NCI-H69 (cell line): Measurements from ENCODE around the gene CXCR1.
"Not testable (repeated sequence)": the region's sequence is repeated elsewhere in the genome, so short reads cannot be mapped to it uniquely, and the experiment has no call there.

Source experiments
- DNase-seq: peaks from one replicate; lab custom pipeline; 2025; lab: John Stamatoyannopoulos, UW

The CXCR1 gene

DNA sequence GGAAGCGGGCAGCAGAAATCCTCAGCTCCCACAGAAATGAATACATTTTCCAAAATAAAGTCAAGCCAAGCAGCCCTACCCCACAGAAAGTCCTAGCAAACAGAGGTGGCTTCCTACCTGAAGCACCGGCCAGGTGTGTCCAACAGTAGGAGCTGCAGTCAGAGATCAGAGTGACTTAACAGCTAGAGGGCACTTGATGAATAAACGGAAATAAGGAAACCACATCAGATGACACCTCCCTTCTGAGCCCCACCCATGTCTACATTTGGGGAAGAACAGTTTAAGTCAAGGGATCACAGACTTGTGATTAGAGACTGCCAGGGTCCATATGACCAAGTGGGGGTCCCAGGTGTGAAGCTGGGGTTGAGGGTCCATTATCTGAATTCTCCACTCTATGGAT, at the start of gene CXCR1:
Gene CXCR1 (minus strand): TSS at position 172 of the 400 bp plus-strand sequence. CDS start 1,751 bp downstream, outside the sequence.
- no peak for DNase-seq

DNA sequence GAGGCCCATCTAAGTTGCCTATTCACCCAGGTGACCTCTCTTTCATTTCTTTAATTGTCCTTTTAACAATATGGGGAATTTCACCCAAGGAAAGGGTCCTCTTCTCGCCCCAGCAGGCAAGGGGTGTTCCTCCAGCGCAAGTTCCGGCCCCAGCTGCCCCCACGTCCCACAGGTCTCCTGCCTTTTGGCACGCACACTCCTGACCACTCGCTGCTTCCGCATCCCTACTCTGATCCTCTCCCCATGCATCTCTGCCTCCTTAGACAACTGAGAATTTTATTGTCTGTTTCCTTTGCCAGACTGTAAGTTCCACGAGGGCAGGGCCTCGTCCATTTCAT, 49.5 kb upstream of the CXCR1 start:
- DNase-seq, result peak; percentile 52

DNA sequence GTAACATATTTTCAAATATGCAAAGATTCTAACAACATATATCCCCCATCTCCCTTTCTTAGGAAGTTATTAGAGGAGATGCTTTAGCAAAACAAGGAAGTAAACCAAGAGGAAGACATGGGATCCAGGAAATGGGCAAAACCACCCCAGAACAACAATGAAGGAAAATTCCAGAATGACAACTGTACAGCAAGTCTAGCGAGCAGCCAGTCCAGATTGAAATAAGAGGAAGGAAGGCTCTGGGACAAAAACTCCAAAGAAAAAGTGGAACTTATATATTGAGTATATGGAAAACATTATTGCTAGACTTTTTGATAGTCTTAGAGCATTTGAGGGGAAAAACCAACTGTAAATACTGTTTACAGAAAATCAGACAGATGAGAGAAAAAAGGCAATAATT, 47.4 kb upstream of the CXCR1 start:
- DNase-seq, result no peak

DNA sequence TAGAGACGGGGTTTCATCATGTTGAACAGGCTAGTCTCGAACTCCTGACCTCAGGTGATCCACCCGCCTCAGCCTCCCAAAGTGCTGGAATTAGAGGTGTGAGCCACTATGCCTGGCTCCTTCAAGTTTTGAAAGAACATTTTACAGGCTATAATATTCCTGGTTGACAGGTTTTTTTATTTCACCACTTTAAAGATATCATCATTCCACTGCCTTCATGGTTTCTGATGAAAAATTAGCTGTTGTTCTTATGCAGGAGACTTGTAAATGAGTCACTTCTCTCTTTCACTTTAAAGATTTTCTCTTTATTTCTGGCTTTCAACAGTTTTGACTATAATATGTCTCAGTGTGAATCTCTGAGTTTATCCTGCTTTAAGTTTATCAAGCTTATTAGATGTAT, 42.3 kb upstream of the CXCR1 start:
- DNase-seq, result no peak

DNA sequence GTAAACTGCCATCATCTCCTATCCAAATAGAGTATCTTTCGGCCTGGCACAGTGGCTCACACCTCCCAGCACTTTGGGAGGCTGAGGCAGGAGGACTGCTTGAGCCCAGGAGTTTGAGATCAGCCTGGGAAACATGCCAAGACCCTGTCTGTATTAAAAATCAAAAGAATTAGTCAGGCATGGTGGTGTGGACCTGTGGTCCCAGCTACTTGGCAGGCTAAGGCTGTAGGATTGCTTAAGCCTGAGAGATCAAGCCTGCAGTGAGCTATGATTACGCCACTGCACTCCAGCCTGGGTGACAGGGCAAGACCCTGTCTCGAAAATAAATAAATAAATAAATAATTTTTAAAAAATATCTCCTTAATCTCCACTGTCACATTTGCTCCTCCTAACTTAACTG, 35.5 kb upstream of the CXCR1 start:
- no peak for DNase-seq

DNA sequence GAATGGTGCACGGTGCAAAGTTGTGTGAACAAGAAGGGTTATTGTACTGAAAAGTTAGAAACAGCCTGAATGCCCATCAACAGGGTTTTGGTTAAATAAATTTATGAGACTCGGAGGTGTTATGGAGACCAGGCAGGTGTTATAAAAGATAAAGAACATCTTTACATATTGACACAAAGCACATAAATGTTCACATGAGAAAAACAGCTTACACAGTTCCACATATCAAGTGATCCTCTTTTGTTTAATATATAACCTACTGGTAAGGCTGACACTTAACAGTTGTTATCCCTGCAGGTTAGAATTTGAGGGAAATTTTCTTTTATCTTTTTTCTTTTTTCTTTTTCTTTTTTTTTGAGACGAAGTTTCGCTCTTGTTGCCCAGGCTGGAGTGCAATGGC, 30.2 kb upstream of the CXCR1 start:
- no peak for DNase-seq

DNA sequence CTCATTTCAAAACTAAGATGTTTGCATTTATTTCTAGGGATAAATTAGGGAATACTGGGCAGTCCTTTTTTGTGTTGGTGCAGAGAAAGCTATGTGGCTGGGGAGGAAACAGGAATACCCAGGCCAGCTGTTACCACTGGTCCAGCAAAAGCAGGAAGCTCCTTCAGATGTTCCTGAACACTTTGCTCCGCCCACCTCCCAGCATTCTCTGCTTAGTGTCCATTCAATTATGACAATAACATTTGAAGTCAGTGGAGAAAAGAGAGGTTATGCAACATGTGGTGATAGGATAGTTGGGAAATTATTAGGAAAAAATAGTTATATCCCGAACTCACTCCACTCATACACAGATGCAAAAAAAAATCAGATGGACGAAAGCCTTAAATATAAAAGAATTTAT, 28.1 kb upstream of the CXCR1 start:
- no peak for DNase-seq

DNA sequence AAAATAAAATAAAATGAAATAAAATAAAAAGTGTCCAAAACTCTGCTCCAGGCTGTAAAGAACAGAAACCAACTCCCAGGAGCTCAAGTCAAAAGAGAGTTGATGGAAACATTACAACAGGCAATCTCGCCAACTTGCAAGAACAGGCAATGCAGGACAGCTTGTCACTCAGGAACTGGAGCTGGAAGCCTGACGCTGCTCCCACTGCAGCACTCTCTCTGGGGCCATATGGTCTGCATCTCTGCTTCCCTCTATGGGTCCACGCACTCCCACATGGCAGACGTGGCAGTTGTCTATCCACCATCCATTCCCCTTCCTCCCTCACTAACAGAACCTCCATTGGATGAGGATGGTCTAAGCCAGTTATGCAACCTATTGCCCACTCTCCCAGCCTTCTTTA, 26.9 kb upstream of the CXCR1 start:
- DNase-seq, result no peak

DNA sequence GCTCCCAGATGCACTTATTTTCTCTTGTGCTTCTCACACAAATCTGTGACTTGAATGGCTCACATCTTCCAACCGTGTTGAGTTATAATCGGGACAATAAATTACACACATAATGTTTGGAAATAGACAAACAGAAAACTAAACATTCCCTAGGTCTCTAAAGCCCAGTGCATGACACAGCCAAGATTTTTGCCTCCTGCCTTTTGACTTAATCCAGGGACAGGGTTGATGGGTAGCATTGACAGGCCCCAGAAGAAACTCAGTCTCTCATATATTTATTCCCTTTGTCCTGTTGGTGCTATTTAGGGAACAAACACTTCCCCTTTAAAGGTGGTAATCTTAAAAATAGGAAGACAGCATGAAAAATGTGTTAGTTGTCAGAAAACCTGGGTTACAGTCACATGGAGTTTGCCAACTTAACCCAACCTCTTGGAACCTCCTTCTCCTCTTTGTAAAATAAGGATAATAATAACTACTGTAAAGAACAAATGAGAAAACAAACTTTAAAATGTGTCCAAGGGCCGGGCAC, 26.2 kb upstream of the CXCR1 start:
- DNase-seq, result no peak

DNA sequence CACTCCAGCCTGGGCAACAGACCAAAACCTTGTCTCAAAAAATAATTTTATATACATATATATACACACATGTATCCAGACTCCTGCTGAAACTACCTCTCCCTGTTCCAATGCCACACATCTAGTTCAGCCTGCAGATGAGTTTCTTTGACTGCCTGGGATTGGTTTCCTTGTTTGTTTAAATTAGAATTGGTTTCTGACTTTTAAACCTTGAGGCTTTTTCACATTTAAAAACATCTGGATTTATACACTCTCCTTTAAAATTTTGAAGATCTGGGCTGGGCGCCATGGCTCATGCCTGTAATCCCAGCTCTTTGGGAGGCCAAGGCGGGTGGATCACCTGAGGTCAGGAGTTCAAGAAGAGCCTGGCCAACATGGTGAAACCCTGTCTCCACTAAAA, 21.8 kb upstream of the CXCR1 start:
- DNase-seq, result no peak

DNA sequence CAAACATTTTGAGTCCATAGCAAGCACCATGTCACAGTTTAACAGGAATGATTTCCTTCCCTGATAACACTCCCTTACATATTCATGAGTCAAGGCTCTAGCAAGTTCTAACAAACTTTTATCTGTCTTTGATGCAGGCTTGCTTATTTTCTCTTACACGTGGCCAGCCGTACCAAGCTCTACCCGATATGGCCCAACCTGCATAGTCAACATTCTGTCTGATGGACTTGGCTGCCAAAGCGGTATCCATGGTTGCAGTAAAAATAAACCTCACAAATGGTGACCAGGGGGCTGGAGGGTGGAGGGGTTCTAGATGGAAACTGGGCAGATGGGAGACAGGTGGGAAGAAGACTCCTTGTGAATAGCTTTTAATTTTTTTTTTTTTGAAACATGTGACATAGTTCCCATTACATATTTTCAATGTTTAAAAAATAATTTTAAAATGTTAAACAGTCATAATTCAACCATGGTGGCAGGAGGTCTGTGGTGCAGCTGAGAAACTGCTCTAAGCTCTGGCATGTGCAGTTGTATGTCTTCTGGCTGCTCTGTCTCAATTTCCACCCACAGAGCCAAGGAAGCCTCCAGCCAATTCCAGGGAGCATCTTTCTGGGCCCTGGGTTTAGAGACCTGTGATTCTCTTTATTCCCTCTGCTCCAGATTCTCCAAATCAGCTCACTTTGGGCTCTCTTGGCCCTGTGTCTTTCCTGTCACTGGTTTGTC, 20.7 kb upstream of the CXCR1 start:
- no peak for DNase-seq

DNA sequence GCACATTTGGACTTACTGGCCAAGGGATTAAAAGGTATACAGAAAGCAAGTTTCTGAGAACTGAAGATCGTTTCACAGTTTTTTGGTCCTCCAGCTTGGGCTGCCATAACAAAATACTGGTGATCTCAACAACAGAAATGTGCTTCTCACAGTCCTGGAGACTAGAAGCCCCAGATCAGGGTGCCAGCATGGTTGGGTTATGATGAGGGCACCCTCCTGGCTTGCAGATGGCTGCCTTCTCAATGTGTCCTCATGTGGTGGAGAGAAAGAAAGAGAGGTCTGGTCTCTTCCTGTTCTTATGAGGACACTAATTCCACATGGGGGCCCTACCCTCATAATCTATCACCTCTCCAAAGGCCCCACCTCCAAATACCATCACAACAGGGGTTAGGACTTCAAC, 20.1 kb upstream of the CXCR1 start:
- DNase-seq, result no peak

DNA sequence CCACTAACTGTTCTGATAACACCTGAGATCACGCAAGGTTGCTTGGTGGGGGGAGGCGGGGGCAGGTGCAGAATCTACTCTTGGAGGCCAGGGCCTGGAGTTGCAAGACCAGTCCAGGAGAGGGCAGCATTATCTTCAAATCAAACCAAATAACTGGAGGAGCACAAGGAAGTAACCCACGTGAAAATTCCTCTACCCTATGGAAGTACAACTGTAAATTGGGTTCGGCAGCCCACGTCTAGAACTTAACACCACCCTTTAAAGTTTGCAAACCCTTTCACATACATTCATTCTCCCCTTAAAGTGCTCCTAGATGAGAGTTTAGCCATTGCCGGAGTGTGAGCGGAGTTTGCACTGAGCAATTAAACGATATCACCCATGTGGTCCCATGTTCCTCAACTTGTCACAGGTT, 19.6 kb upstream of the CXCR1 start:
- DNase-seq, result peak; percentile 55

DNA sequence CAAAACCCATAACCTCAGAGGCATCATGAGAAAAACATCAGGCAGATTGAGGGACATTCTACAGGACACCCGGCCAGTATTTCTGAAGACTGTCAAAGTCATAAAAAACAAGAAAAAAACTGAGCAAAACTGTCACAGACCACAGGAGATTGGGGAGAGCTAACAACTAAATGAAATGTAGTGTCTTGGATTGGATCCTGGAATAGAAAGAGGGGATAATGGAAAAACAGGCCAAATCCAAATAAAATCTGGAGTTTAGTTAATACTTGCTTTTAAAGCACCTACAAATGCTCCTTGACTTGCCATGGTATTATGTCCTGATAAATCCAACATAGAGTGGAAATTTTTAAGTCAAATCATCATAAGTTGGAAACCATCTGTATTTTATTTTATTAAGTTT, 17.6 kb upstream of the CXCR1 start:
- no peak for DNase-seq

DNA sequence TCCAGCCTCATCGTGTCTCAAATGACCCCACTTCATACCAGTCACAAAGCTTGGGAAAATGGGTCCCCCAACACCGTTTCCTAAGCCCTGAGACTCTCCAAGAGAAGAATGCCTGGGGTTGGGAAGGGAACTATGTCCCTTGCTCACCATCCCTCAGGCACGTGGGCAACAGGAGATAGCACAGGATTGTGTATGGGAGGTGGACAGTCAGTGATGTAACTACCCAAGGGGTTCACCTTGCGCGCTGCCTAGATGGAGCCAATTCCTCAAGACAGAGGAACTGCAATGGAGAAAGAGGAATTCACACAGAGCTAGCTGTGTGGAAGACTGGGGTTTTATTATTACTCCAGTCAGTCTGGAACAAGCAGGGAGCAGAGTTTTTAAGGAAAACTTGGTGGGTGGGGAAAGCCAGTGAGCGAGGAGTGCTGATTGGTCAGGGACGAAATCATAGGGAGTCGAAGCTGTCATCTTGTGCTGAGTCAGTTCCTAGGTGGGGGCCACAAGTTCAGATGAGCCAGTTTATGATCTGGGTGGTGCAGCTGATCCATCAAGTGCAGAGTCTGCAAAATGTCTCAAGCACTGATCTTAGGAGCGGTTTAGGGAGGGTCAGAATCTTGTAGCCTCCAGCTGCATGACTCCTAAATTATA, 13.8 kb upstream of the CXCR1 start:
- no peak for DNase-seq

DNA sequence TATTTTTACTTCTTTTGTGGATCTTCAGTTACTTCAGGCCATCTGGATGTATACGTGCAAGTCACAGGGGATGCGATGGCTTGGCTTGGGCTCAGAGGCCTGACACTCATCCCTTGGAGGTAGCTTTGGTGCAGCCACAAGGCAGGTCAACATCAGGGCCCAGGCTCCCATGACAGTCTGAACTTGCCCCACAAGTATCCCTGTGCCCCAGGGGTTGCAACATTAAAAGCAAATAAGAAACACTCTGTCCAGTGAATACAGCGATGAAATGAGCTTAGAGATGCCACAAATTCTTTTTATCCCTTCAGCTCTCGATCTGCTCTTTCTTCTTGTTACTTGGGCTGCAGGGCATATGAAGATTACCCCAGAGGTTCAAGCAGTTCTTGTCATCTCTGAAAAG, 13.0 kb upstream of the CXCR1 start:
- no peak for DNase-seq

DNA sequence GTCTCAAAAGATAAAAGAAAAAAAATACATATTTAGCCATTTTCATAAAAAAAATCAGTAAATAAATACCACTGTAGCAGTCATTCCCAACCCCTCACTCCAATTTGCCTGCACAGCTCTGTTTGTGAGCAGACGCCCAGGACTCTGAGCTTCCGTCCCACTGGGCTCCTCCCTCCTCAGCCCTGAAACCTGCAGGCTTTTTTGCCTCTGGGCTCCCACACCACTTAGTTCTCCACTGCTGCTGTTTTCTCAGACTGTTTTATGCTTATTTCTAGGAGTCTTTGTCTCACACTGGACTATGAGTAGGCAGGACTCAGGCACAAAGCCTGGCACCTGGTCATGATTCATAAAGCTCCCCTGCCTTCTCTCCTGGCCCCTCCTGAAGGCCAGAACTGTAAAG, 6.1 kb upstream of the CXCR1 start:
- no peak for DNase-seq

DNA sequence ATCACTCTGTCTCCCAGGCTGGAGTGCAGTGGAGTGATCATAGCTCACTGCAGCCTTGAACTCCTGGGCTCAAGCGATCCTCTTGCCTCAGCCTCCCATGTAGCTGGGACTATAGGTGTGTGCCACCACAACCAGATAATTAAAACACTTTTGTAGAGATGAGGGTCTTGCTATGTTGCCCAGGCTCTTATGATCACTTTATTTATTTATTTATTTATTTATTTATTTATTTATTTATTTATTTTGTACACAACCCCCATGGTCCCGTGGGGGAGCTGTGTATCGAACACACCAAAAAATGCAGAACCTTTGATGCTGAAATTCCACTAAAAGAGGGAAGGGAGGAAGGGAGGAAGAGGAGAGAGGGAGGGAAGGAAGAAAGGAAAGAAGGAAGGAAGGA, 5.0 kb upstream of the CXCR1 start:
- not testable (repeated sequence) for DNase-seq

DNA sequence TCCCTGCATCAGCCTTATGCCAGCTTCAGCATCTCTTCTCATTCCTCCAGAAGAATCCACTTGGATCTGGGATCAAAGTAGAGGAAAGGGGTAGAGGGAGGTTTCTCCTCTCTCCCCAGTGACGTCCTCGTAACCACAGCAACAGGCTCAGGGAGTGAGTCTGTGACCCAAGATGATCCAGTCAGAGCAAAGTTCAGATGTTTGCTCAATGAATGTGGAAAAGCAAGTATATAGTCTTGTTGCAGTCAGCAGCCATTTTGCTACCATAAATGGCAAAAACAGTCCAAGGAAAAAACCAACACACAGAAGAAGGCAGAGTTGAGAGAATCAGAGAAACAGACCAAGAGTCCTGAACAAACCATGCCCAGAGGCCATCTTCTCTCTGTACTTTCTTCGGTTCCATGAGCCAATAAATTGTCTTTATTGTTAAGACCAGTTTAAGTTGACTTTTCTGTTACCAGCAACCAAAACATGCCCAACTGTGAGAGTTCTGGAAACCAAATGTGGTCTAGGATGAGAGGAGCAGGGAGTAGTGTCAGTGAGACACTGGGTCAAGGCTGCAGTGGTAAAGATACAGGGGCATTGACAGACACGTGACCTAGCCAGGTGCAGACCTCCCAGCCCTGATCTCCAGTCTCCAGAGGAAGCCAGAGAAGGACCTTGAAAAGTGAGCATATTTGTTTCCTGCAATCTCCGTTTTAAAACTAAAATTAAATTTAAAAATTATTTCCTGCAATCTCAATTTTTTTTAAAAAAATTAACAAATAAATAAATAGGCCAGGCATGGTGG, 3.2 kb upstream of the CXCR1 start:
- no peak for DNase-seq

DNA sequence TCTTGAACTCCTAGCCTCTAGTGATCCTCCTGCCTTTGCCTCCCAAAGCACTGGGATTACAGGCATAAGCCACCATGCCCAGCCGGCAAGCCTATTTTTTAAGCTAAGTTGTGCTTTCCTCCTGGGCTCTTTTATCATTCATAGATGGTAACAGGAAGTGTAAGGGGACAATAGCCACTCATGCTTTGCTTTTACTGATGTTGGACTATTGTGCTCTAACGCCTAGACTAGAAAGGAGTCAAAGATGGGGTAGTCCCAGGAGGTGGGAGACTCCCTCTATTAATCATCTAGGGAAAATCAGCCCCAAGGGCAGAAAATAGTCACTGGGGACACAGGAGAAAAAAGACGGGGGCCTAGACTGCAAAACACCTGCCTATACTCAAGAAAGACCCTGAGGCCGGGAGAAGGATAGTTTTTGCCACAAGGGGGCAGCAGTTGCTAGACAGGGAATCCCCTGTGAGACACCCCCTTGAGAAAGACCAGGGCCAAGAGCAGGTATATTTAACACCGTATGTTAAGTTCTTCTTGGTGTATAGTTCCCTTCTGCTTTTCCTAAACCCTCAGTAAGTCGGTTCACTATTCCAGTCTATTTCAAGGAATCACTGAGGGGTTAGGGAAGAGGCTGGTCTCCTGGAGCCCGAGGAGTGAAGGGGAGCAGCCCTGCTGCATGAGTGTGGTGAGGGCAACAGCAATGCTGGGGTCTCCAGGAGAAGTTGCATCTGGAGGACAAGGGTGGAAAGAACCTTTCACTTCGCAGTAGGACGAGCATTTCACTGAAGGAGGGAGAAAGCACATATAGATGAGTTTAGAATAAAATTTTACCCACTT, 2.1 kb upstream of the CXCR1 start:
- peak; percentile 30 for DNase-seq

DNA sequence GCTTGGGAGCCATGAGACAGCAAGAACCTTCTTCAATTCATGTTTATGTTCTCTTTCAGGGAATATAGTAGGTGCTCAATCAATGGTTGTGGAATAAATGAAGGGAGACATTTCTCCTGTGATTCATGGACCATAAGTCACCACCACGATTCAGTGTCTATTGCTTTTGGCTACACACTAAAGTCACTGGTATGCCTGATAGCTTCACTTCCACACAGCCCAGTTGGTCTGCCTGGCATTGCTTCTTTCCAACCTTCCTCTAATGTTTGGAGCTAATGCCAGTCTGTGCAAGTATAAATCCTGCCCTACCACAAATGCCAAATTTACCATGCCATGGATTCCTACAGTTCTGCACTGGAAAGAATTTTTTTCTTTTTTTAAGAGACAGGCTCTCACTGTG, 1.3 kb upstream of the CXCR1 start:
- DNase-seq, result no peak

DNA sequence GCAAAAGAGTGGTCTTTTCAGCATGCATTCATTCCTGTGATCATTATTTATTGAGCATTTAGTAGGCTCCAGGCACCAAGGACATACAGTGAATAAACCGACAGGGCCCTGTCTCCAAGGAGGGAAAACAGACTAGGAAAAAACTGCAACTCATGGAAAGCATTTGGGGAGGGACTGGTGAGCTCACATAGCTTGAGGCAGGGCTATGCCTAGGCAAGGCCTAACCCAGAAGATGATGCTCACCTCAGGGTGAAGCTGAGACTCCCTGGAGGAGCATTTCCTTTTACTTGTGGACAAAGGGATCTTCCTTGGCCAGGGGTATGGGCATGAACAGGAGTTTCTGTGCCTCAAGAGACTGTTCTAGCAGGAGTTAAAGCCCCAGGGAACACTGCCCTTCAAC, 3.9 kb downstream of the CXCR1 start:
- DNase-seq, result no peak
